Measurements from ENCODE around the gene EPS8L1. TPM values are rescaled to one million over a fixed set of nuclear protein-coding genes. Genes with fewer than 3 reads are reported as not detected.

EPS8L1 gene
- polyA plus RNA-seq, 1 donor from 2014 or later, result 25.5 TPM

DNA sequence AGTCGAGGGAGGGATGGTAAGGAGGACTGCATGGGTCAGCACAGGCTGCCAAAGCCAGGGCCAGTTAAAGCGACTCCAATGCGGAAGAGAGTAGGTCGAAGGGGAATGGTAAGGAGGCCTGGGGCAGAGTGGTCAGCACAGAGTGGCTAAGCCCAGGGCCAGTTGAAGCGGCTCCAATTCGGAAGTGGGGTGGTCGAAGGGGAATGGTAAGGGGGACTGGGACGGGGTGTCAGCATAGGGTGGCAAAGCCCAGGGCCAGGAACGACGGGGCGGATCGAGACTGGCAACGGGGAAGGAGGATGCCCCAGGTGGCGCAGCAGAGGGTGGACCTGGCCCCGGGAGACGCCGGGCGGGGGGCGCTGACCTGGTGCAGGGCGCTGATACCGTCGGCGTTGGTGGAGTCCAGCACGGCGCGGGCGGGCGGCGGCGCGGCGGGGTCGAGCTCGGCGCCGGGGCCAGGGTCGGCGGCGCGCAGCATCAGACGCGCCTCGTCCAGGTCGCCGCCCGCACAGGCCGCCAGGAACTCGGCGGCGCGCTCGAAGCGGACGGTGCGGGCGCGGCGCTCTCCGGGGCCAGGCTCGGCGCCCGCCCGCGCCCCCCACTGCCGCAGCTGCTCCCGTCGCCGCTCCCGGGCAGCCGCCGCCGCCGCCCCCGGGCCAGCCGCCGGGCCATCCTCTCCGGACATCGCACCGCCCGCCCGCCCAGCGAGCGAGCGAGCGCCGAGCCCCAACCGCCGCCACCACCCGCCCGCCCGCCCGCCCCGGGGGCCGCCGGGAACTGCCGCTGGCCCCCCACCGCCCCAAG, 41.4 kb downstream of the EPS8L1 start, which contains the start of gene PPP1R12C:
TSS of gene PPP1R12C (minus strand) at position 779 of the 804 bp plus-strand sequence. CDS start at position 685, 94 bp downstream.
- H3K27ac ChIP-seq (ENCODE audit: low read length), result peak within 1 kb of the TSS; percentile 74

DNA sequence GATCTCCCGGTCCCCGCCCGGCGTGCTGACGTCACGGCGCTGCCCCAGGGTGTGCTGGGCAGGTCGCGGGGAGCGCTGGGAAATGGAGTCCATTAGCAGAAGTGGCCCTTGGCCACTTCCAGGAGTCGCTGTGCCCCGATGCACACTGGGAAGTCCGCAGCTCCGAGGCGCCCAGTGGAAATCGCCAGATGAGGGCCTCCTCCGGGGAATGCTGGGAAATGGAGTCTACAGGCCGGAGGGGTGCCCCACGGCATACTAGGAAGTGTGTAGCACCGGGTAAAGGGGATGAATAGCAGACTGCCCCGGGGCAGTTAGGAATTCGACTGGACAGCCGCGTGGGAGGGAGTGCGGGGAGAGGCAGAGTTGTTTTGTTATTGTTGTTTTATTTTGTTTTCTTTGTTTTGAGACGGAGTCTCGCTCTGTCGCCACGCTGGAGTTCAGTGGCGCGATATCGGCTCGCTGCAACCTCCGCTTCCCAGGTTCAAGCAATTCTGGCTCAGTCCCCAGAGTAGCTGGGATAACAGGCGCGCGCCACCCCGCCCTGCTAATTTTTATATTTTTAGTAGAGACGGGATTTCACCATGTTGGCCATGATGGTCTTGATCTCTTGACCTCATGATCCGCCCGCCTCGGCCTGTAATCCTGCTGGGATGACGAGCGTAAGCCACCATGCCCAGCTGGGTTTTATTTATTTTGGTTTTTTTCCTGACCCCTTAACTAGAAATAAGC, 42.2 kb downstream of the EPS8L1 start:
- TF ChIP-seq RAD21 (conservative IDR thresholded peaks at IDR 0.05) (no peak), SMC3 (conservative IDR thresholded peaks at IDR 0.05; ENCODE audit: poor library complexity) (no peak), POLR2AphosphoS5 (IDR thresholded peaks at IDR 0.05) (peak; percentile 59), MXI1 (conservative IDR thresholded peaks at IDR 0.05; ENCODE audit: poor library complexity, severe bottlenecking) (peak; percentile 69), TAF1 (IDR thresholded peaks at IDR 0.05; ENCODE audit: low read depth) (no peak), EZH2 (IDR thresholded peaks at IDR 0.05; ENCODE audit: borderline replicate concordance, insufficient read depth, low read length, poor library complexity, severe bottlenecking) (no peak), EP300 (conservative IDR thresholded peaks at IDR 0.05; ENCODE audit: poor library complexity, severe bottlenecking) (peak; percentile 49)
- TF ChIP-seq, protein P1, sequence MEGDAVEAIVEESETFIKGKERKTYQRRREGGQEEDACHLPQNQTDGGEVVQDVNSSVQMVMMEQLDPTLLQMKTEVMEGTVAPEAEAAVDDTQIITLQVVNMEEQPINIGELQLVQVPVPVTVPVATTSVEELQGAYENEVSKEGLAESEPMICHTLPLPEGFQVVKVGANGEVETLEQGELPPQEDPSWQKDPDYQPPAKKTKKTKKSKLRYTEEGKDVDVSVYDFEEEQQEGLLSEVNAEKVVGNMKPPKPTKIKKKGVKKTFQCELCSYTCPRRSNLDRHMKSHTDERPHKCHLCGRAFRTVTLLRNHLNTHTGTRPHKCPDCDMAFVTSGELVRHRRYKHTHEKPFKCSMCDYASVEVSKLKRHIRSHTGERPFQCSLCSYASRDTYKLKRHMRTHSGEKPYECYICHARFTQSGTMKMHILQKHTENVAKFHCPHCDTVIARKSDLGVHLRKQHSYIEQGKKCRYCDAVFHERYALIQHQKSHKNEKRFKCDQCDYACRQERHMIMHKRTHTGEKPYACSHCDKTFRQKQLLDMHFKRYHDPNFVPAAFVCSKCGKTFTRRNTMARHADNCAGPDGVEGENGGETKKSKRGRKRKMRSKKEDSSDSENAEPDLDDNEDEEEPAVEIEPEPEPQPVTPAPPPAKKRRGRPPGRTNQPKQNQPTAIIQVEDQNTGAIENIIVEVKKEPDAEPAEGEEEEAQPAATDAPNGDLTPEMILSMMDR (IDR thresholded peaks at IDR 0.05; ENCODE audit: poor library complexity, severe bottlenecking), result peak; percentile 28
- TF ChIP-seq, protein P2, sequence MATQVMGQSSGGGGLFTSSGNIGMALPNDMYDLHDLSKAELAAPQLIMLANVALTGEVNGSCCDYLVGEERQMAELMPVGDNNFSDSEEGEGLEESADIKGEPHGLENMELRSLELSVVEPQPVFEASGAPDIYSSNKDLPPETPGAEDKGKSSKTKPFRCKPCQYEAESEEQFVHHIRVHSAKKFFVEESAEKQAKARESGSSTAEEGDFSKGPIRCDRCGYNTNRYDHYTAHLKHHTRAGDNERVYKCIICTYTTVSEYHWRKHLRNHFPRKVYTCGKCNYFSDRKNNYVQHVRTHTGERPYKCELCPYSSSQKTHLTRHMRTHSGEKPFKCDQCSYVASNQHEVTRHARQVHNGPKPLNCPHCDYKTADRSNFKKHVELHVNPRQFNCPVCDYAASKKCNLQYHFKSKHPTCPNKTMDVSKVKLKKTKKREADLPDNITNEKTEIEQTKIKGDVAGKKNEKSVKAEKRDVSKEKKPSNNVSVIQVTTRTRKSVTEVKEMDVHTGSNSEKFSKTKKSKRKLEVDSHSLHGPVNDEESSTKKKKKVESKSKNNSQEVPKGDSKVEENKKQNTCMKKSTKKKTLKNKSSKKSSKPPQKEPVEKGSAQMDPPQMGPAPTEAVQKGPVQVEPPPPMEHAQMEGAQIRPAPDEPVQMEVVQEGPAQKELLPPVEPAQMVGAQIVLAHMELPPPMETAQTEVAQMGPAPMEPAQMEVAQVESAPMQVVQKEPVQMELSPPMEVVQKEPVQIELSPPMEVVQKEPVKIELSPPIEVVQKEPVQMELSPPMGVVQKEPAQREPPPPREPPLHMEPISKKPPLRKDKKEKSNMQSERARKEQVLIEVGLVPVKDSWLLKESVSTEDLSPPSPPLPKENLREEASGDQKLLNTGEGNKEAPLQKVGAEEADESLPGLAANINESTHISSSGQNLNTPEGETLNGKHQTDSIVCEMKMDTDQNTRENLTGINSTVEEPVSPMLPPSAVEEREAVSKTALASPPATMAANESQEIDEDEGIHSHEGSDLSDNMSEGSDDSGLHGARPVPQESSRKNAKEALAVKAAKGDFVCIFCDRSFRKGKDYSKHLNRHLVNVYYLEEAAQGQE (IDR thresholded peaks at IDR 0.05; ENCODE audit: borderline replicate concordance), result peak; percentile 21
- H3K36me3 ChIP-seq (ENCODE audit: insufficient read depth, low read length), result no peaks in the 10 kb centered on the region
- H3K4me2 ChIP-seq (ENCODE audit: low read length), result peak overlapping the region; percentile 84
- no peaks in the 10 kb centered on the region for H3K27me3 ChIP-seq (ENCODE audit: insufficient read depth, low read depth, low read length)
- no peaks in the 10 kb centered on the region for H3K9me2 ChIP-seq (ENCODE audit: insufficient read depth, low read length)
- peak overlapping the region; percentile 74 for H3K27ac ChIP-seq (ENCODE audit: low read length)
- H3K79me2 ChIP-seq (replicated peaks; ENCODE audit: insufficient read depth, low read length), result peaks cover 41% of the 10 kb centered on the region
- peak overlapping the region; percentile 67 for H3K9ac ChIP-seq (ENCODE audit: low read length)
- peak overlapping the region; percentile 75 for H3K4me3 ChIP-seq (ENCODE audit: low read length)
- no peaks in the 10 kb centered on the region for H3K9me3 ChIP-seq (ENCODE audit: low read length)
- peaks cover 9% of the 10 kb centered on the region for H4K20me1 ChIP-seq (ENCODE audit: insufficient read depth)
- peak overlapping the region; percentile 77 for H2AFZ ChIP-seq (ENCODE audit: low read depth, low read length)
- H3F3A ChIP-seq (ENCODE audit: insufficient read depth, low read length, poor library complexity, severe bottlenecking), result no peaks in the 10 kb centered on the region

More for the DNA sequence above, 41.4 kb downstream of the EPS8L1 start, which contains the start of gene PPP1R12C:
- peak within 1 kb of the TSS; percentile 77 for H2AFZ ChIP-seq (ENCODE audit: low read depth, low read length)
- H3K9me2 ChIP-seq (ENCODE audit: insufficient read depth, low read length), result no peaks in the 10 kb centered on the region
- peak within 1 kb of the TSS; percentile 91 for H3K4me2 ChIP-seq (ENCODE audit: low read length)
- H3K9ac ChIP-seq (ENCODE audit: low read length), result peak within 1 kb of the TSS; percentile 81
- peak; percentile 4 for TF ChIP-seq MXI1 (conservative IDR thresholded peaks at IDR 0.05; ENCODE audit: poor library complexity, severe bottlenecking)
- TF ChIP-seq, protein P1 (IDR thresholded peaks at IDR 0.05; ENCODE audit: poor library complexity, severe bottlenecking), result no peak
- H4K20me1 ChIP-seq (ENCODE audit: insufficient read depth), result peaks cover 9% of the 10 kb centered on the region
- peaks cover 46% of the 10 kb centered on the region for H3K79me2 ChIP-seq (replicated peaks; ENCODE audit: insufficient read depth, low read length)
- H3K9me3 ChIP-seq (ENCODE audit: low read length), result no peaks in the 10 kb centered on the region
- no peaks in the 10 kb centered on the region for H3K36me3 ChIP-seq (ENCODE audit: insufficient read depth, low read length)
- H3F3A ChIP-seq (ENCODE audit: insufficient read depth, low read length, poor library complexity, severe bottlenecking), result no peaks in the 10 kb centered on the region
- no peaks in the 10 kb centered on the region for H3K27me3 ChIP-seq (ENCODE audit: insufficient read depth, low read depth, low read length)
- H3K4me3 ChIP-seq (ENCODE audit: low read length), result peak within 1 kb of the TSS; percentile 85
